NB4 (cell line): ENCODE data around the gene UVRAG.

Experiments used
- MYC ChIP-seq: IDR thresholded peaks from 2 replicates; pipeline ENCODE4 v1.6.1; 2011; ENCODE audit warnings: low read depth, low read length
- POLR2A ChIP-seq: IDR thresholded peaks from 2 replicates; pipeline ENCODE4 v1.6.1; 2011; ENCODE audit warnings: mild to moderate bottlenecking; ENCODE audit not compliant: insufficient read length; ENCODE audit errors: extremely low read depth
- TF ChIP-seq, protein P1 (sequence below): IDR thresholded peaks from one replicate; pipeline ENCODE4 v1.5.1; 2012; ENCODE audit warnings: low read depth, low read length
- TF ChIP-seq, protein P2 (sequence below): IDR thresholded peaks from 2 replicates; pipeline ENCODE4 v1.6.1; 2011; ENCODE audit warnings: low read depth, low read length

DNA sequence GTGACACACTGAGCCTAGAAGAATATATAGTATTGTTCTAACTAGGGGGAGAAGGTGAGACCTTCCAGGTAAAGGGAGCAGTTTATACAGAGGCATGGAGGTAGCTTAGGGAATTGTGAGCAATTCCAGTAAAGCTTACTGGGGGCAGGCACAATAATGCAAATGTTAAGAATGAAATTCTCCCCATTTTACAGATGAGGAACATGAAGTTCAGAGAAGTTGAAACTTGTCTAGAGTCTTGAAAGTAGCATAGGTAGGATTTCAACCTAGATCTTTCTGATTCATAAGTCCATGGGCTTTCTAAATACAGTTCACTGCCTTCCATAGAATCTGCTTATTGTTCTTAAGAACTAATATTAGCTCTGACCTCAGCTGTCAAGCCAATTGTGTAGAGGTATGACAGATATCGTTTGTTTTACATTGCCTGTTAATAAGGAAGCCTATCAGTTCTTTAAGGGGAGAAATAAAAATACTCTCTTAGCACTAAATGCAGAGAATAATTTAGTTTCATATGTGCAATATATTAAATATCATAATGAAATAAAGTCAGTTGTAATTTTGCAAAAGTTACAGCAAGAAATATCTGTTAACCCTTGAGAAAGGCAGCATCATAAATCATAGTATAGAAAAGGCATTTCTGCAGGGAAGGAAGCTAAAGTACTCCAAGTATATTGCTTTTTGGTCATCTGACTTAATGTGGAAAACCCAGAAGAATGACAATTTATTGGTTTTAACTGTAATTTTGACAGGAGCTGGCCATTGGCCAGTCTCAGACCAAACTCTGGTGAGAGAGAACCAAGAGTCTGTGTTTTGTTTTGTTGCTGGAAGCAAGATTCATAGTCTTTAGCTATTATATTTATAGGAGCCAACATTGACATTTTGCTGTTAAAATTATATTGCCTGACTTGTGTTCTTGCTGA is 181.8 kb downstream of the UVRAG start:
- TF ChIP-seq, protein P1, sequence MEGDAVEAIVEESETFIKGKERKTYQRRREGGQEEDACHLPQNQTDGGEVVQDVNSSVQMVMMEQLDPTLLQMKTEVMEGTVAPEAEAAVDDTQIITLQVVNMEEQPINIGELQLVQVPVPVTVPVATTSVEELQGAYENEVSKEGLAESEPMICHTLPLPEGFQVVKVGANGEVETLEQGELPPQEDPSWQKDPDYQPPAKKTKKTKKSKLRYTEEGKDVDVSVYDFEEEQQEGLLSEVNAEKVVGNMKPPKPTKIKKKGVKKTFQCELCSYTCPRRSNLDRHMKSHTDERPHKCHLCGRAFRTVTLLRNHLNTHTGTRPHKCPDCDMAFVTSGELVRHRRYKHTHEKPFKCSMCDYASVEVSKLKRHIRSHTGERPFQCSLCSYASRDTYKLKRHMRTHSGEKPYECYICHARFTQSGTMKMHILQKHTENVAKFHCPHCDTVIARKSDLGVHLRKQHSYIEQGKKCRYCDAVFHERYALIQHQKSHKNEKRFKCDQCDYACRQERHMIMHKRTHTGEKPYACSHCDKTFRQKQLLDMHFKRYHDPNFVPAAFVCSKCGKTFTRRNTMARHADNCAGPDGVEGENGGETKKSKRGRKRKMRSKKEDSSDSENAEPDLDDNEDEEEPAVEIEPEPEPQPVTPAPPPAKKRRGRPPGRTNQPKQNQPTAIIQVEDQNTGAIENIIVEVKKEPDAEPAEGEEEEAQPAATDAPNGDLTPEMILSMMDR = no peak
- TF ChIP-seq POLR2A (no peak), MYC (no peak)
- TF ChIP-seq, protein P2, sequence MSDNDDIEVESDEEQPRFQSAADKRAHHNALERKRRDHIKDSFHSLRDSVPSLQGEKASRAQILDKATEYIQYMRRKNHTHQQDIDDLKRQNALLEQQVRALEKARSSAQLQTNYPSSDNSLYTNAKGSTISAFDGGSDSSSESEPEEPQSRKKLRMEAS = no peak
